HG03378 (cell line): ENCODE measurements around the gene RPE65.
"Not testable (repeated sequence)": the region's sequence is repeated elsewhere in the genome, so short reads cannot be mapped to it uniquely, and the experiment has no call there.

Experiments
- ATAC-seq: cut with Tn5 transposase; IDR thresholded peaks from one replicate; pipeline ENCODE4 v1.9.1; 2021; ENCODE audit warnings: mild to moderate bottlenecking, moderate library complexity; ENCODE audit not compliant: unreplicated experiment

RPE65 gene

DNA sequence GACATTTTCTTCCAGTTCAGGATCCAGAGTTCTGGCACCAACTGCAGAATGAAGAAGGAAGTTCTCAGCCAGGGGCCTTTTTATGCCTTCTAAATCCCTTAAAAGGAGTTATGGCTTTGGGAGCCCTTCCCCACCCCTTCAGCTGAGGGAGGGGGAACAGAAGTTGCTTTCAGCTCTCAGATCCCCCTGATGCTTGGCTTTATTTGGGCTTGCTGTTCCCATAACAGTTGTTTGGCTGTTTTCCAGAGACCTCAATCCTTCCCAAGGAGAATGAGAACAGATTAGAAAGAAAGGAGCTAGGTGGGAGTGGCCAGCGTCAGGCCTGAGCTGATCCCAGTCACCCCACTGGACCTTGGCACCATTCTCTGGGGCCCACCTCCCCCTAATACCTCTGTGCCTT lies at the start of gene RPE65:
Gene RPE65, minus strand, starts transcription at position 54 of the 400 bp plus-strand sequence. Its CDS starts 49 bp downstream, at position 5.
- ATAC-seq: no peak

DNA sequence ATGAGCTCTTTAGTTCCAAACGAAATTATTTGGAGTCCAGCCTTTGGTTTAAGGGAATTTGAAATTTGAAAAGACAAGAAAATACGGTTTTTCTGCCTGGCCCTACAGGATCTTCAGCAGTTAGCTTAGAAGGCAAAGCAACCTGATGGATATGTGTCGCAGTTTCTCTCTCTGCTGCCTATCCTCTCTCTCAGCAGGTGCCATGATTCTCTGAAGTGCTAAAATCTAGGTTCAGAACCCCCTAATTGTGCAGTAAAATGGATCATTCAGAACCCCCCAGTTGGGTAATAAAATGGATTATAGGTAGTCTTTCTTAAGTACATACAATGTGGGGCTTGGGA lies 47.6 kb upstream of the RPE65 start:
- ATAC-seq: peak; percentile 22

DNA sequence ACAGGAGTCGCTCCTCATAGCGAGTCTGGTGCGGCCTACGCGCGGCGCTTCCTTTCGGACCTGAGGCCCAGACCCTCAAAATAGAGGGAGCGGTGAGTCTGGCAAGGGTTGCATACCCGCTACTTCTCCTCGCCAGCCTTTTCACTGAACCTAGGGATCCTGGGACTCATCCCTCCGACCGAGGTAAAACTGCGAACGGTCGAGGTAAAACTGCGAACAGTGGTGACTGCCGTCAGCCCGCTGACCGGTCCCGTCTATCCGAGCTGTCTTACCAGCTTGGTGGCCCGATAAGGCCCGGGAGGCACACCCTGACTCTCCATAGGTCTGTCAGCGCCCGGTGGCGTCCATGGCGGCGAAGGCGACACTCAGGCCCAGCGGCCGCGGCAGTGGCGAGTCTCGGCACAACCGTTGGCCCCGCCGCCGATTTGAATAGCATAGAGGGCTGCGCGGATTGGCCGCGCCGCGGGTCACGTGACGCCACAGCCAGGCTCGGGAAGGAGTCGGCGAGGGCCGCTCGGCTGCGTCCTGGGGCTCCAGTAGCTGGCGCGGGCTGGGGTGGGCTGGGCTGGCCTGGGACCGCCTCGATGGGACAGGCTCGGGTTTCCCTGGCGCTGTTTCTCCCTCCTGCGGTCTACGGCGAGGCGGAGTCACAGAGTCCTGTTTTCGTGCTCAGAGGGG lies 47.1 kb upstream of the RPE65 start, which contains the start of gene DEPDC1:
Gene DEPDC1, minus strand, starts transcription at position 403 of the 678 bp plus-strand sequence. Its CDS starts 83 bp downstream, at position 320.
- peak; percentile 90 for ATAC-seq

DNA sequence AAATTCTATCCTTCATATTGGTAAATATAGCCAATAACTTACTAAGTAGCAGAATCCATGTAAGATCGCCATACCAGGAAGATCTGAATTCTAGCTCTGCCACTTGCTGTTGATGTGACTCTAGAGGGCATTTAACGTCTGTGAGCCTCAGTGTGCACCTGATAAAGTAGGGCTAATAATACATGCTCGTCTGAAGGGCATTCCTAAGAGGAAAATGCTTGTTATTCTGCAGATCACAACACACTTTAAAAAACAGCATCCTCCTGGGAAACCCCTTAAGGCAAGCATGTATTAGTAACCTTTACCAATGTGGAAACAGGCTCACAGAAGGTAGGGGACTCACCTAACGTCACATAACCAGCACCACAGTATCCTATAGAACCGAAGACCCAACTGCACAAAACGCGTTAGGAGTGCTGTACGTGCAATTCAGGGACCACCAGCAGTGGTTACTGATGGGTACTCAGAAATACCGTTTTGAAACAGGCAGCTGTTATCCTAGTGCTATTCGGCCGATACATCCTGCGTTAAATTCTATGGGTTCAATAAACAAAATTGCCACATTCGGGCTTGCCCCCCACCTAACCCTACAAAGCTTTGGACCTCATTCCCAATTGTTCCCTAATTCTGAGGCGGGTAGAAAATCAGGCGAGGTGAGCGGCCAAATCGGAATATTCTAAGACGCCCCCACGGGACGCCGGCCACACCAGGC lies 46.4 kb upstream of the RPE65 start:
- ATAC-seq: peak; percentile 30

DNA sequence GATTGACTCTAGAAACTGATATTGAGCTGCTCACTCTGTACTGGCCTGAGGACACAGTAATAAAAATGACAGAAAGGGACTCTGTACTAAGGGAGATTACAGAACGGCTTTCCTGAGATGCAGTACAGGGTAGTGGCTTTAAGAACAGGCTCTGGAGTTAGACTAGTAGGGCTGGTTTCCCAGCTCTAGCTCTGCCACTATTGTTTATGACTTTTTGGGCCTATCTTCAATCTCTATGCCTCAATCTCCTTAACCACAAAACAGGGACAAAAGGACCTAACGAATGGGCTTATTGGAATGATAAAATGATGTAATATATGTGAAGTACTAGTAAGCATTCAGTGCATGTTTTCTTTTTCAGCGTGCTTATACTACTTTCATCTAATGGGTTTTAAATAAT lies 45.8 kb upstream of the RPE65 start:
- peak; percentile 0 for ATAC-seq

DNA sequence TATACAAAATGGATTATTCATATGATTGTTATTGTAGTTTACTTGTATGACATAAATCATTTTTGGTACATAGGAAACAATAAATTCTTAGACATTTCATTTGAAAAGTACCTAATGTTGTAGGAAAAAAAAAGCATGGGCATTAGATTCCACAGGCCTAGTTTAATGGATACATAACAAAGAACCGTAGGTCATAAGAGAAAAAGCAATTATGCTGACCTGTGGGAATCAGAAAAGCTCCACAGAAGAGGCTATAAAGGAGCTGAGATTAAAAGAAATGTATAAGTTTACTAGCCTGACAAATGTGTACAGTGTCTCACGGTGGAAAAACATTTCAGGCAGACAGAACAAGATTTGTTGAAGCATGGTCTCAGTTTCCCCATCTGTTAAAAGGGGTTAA lies 43.4 kb upstream of the RPE65 start:
- ATAC-seq: no peak

DNA sequence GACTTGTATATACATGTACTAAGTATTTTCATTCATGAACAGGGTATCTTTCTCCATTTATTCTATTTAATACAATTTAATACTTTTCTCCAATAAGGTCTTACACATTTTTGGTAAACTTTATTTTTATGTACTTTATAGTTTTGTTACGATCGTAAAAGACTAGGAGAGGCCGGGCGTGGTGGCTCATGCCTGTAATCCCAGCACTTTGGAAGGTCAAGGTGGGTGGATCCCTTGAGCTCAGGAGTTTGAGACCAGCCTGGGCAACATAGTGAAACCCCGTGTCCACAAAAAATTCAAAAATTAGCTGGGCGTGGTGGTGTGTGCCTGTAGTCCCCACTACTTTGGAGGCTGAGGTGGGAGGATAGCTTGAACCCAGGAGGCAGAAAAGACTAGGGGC lies 42.5 kb upstream of the RPE65 start:
- not testable (repeated sequence) for ATAC-seq

DNA sequence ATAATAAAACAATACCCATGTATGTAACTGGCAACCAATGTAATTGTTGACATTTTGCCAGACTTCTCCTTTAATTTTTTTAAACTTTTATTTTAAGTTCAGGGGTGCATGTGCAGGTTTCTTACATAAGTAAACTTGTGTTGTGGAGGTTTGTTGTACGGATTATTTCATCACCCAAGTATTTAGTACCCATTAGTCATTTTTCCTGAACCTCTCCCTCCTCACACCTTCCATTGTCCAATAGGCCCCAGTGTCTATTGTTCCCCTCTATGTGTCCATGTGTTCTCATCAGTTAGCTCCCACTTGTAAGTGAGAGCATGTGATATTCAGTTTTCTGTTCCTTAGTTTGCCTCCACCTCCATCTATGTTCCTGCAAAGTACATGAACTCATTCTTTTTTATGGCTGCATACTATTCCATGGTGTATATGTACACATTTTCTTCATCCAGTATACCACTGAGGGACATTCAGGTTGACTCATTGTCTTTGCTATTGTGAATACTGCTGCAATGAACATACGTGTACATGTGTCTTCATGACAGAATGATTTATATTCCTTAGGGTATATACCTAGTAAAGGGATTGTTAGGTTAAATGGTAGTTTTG lies 40.4 kb upstream of the RPE65 start:
- ATAC-seq: no peak

DNA sequence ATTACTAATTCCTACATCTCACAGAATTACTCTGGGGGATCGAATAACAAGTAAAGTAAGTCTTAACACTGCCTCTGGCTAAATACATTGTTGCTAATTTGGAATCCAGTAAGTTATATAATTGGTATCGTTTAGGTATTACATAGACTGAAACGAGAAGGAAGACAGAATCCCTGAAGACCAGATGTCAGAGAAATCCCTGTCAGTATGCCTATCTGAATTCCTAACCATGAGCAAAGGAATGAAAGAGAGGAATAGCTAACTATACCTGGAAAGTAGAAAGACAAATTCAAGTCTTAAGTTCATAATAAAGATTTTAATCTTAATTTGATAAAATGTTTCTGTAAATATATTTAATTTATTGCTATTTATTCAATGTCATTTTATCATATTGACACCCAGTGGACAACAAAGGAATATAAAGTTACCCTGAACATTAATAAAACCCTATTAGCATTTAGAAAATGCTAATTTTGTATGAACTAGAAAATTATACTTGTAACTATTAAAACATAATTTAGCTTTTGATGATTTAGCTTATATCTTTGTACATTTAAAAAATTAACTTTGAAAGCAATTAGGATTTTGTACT lies 35.8 kb upstream of the RPE65 start:
- ATAC-seq: no peak

DNA sequence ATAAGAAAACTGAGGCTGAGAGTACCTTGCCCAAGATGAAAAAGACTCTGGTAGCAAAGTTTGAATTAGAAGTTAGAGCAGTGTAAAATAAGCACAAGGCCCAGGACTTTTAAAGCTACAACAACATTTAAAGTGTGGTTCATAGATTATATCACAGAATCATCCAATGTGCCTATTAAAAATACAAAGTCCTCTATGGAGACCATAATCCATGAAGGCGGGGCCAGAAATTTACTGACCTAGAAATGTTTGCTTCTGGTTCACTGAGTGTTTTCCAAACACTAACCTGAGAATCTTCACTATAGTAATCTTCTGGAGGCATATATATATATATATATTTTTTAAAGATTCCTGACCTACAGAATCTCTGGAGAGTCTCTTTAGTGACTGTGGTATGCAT lies 34.9 kb upstream of the RPE65 start:
- no peak for ATAC-seq

DNA sequence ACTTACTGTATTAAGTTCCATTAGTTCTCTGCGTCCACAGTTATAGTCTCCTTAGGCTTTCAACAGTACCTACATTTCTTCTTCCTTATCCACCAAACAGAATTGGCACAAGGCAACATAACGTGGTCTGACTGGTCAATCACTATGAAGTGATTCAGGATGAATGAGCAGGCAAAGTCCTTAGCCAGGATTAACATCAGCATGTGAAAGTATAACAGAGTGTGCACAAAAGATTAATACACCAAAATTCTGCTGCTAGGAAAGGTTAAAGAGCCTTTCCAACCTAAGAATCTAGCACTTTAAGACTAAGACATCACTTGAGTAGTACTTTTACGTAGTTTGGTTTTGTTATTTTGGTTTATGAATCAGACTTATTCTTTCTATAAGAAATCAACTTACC lies 31.3 kb upstream of the RPE65 start:
- ATAC-seq: no peak

DNA sequence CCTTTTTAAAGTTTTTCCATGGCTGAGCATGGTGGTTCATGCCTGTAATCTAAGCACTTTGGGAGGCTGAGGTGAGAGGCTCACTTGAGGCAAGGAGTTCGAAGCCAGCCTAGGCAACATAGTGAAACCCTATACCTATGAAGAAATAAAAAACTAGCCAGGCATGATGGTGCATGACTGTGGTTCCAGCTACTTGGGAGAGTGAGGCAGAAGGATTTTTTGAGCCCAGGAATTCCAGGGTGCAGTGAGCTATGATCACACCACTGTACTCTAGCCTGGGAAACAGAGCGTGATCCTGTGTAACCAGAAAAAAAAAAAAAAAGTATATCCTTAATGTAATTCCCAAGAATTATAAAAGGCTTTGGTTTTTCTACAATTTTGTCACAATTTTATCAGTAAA lies 29.7 kb upstream of the RPE65 start:
- no peak for ATAC-seq

DNA sequence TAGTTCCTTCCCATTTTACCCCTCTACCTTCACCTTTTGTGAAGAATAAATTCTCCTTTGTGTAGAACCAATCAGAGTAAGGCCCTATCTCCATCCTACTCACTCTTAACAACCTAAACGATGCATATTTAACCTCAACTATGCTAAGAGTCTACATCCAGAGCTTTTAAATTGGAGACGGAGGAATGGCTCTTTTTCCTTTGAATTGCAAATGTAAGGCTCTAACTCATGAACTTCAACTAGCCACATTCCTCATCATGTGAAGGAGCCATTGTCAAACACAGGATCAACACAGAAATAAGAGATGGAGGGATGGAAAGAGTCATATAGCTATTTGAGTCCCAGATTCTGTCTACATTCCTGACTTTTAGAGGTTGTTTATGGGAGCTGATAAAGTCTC lies 28.9 kb upstream of the RPE65 start:
- no peak for ATAC-seq

DNA sequence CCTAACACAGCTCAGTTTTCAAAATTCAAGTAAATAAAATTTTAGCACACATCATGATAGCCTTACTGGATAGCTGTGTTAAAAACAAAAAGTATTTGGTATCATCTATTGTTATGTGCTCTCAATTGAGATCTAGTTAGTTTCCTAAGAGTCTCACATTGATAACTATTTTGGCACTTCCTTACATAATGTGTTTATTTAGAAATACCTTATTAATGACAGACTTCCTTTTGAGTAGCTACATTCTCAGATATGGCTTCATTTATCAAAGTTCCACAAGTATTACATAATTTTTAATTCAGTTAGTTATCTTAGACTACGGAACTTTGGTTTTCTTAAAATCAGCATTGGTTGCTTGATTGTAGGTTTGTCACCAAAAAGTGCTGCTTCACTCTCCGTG lies 26.9 kb upstream of the RPE65 start:
- not testable (repeated sequence) for ATAC-seq

DNA sequence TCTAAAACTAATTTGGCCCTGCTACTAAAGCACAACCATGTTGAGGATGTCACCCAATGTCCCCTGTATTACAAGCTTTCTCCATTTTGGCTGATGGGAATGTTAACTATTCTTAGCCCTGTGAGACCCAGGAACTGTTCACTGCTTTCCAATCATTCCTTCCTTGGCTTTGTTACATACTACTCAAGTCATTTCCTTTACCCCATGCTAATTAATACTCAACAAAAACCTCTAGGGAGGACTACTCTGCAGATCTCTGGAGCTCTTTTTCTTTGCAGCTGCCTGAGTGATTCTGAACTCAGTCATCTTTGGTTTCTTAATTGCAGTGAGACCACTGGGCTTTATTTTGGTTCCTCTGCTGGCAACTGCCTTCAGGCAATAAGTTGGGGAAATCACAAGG lies 23.3 kb upstream of the RPE65 start:
- ATAC-seq: no peak

DNA sequence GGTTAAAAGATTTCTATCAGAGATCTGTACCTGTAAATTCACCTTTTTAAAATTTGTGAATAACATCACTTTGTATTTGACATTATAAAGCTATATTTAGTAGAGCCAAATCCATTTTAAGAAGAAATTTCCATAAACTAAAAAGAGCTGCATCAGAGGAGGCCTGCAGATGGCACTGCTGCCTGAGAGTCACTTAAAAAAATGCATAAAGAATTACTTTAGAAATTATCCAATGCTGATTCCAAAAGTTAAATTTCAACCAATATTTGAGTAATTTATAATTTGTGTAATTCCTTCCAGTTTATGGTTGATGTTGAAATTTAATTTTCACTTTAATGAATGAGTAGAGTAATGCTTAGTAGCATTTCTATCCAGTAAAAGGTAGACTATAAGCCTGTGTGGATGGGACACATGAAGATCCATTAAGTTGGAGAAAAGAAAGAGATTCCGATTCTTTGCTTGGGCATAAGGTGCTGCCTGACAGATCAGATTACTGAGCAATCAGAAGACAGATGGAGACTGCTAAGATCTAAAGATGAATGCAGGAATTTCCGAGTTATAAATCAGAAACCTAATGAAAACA lies 20.7 kb upstream of the RPE65 start:
- no peak for ATAC-seq

DNA sequence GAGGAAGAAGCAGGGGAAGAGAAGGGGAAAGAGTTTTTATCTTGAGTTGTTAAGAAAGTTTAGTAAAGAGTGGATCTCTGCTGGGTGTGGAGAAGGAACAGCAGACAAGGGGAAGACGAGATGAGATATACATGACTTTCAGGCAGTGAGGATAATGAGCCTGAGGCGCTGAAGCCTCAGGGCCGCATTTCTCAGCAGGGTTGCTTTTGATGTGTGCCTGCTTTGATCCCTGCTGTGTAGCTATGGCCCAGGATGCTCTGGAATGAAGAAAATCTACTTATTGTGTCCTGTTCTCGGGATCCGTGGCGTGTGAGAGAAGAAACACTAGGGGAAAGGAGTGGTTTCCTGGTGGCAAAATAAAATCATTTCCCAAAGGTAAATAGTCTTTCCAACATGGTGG lies 15.1 kb upstream of the RPE65 start:
- no peak for ATAC-seq

DNA sequence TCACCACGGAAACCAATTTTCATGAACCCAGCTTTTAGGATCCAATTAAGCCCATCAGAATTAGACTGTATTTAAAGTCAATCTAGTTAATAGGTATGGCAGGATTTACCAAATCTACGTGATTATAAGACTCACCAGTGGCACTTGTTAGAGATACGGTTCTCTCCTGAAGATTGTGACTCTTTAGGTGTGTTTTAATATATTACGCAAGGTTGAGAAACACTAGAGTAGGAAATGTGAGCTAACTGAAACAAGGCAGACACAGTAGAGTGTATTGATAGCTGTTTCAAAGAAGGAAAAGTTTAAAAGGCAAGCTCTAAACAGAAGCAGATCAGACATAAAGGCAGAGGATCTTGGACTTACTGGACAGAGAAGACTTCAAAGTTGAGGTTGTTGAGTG lies 11.2 kb upstream of the RPE65 start:
- no peak for ATAC-seq

DNA sequence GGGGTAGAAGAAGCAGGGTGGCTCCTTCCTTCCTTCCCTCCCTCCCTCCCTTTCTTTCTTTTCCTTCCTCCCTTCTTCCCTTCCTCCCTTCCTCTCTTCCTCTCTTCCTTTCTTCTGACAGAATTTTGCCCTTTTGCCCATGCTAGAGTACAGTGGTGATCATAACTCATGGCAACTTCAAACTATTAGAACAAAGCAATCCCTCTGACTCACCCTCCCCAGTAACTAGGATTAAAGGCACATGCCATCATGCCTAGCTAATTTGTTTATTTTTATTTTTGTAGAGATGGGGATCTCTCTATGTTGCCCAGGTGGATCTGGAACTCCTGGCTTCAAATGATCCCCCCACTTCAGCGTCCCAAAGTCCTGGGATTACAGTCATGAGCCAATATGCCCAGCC lies 10.0 kb upstream of the RPE65 start:
- no peak for ATAC-seq

DNA sequence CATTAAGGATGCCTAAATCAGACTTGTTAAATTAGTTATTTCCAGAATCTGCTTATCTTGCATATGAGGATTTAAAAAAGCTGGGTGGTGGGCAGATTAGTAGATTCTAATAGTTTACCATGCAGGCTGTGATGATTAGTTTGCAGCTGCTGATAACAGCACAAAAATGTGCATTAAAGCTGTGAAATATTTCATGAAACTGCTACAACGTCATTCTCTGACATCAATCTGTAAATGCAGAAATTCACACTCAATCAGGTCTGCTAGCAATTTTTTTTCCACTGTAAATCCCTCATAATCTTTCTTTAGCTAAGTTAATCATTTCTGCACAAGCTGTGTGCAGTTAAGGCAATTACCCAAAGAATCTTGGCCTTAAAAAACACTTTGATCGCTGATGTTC lies 9.3 kb upstream of the RPE65 start:
- no peak for ATAC-seq

DNA sequence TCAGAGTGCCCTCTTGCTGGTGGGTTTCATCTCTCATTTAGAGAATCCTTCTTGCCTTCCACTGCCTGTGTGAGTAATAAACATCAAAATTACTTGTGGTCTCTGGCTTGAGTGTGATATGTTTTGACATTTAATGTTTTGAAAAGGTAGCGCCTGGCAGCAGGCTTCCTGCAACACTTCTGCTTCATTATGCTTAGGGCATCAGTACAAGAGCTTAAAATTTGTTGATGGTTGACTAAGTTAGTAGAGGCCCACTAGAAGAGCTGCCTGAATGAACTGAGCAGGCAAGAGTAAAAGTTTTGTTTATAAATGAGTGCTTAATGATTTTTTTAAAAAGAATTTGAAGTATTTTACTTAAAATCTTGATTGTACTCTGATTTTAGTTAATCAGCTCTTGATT lies 6.4 kb upstream of the RPE65 start:
- ATAC-seq: no peak

DNA sequence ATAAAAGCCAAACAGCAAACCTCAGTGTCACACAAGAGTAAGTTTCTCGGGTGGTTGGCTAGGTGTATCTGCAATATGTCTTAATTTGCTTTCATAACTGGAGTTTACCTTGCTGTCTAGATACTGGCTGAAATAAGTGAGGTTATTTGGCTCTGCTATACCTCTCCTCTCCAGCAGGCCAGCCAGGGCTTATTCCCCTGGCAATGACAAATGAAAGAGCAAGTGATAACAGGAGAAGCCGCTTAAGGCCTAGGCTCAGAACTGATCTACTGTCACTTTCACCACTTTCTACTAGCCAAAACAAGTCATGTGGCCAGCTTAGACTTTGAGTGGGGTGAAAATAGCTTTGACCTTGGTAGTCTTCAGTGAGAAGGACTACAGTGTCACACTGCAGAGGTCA lies 4.8 kb upstream of the RPE65 start:
- peak; percentile 53 for ATAC-seq
